Measurements from ENCODE around the gene MAP3K5. TPM values are rescaled to one million over a fixed set of nuclear protein-coding genes. Genes with fewer than 3 reads are reported as not detected.

Gene MAP3K5
- total and polyA plus RNA-seq, 7 donors: 7.4 to 17.8 (median 9.4) TPM

- 84 to 93% methylated on average over 1 of the region's 1 CpG for WGBS, 2 donors
- TF ChIP-seq POLR2A (IDR thresholded peaks at IDR 0.05): no peak
- TF ChIP-seq CTCF (IDR thresholded peaks at IDR 0.05): no peak
- TF ChIP-seq POLR2AphosphoS5 (IDR thresholded peaks at IDR 0.05): no peak
- TF ChIP-seq EP300 (IDR thresholded peaks at IDR 0.05): no peak
- no peaks in the 10 kb centered on the region for H3K9me3 ChIP-seq
- peaks cover 0 to 11% (median 0%) of the 10 kb centered on the region in 4 donors for H3K36me3 ChIP-seq
- no peaks in the 10 kb centered on the region for H3K4me1 ChIP-seq
- H3K27ac ChIP-seq: no peak overlapping the region
- intact Hi-C loops (cut with DNase I): no loop called here
- no peak overlapping the region for H3K4me3 ChIP-seq
- no peaks in the 10 kb centered on the region for H3K27me3 ChIP-seq
- DNase-seq: no peak
Measured at GRCh38 chr6:136633355-136633754, 158.9 kb downstream of the MAP3K5 start.

- H3K27me3 ChIP-seq: no peaks in the 10 kb centered on the region
- WGBS, 2 donors: 91 to 94% methylated on average over 5 of the region's 5 CpGs
- H3K4me3 ChIP-seq: no peak overlapping the region
- no peak overlapping the region for H3K27ac ChIP-seq
- TF ChIP-seq EP300 (IDR thresholded peaks at IDR 0.05) (no peak), CTCF (IDR thresholded peaks at IDR 0.05) (no peak), POLR2A (IDR thresholded peaks at IDR 0.05) (no peak), POLR2AphosphoS5 (IDR thresholded peaks at IDR 0.05) (no peak)
- intact Hi-C loops (cut with DNase I): no loop called here
- peaks cover 0 to 3% (median 0%) of the 10 kb centered on the region in 4 donors for H3K4me1 ChIP-seq
- no peak for DNase-seq
- no peaks in the 10 kb centered on the region for H3K9me3 ChIP-seq
- H3K36me3 ChIP-seq: no peaks in the 10 kb centered on the region
Measured at GRCh38 chr6:136628996-136629395, 163.3 kb downstream of the MAP3K5 start.

DNA sequence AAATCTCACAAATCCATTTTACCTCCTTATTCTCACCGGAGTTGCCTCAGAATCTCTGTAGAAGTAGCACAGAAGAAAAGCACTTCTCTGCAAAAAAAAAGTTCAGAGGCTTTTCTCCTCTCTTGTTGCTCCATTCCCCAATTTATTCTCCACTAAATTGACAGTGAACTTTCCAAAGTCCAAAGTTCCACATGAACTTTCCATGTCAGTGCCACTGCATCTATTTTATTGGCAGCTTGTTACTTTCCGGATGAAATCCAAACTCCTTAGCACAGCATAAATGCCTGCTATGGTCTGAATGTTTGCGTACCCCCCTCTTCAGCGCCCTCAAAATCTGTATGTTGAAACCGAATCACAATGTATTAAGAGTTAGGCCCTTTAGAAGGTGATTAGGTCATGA lies 165.1 kb downstream of the MAP3K5 start:
- DNase-seq: no peak
- WGBS, 2 donors: 37 to 78% methylated on average over 5 of the region's 5 CpGs
- no peak for TF ChIP-seq POLR2A (IDR thresholded peaks at IDR 0.05)
- no peak for TF ChIP-seq EP300 (IDR thresholded peaks at IDR 0.05)
- no peak for TF ChIP-seq CTCF (IDR thresholded peaks at IDR 0.05)
- no peak for TF ChIP-seq POLR2AphosphoS5 (IDR thresholded peaks at IDR 0.05)
- Histone ChIP-seq H3K27ac (no peak overlapping the region), H3K4me3 (no peak overlapping the region), H3K27me3 (no peaks in the 10 kb centered on the region), H3K36me3 (no peaks in the 10 kb centered on the region), H3K4me1 (peaks cover 0 to 3% (median 0%) of the 10 kb centered on the region in 4 donors), H3K9me3 (no peaks in the 10 kb centered on the region)
- intact Hi-C loops (cut with DNase I): no loop called here

- DNase-seq: no peak
- no peak for TF ChIP-seq CTCF (IDR thresholded peaks at IDR 0.05)
- TF ChIP-seq POLR2AphosphoS5 (IDR thresholded peaks at IDR 0.05): no peak
- TF ChIP-seq POLR2A (IDR thresholded peaks at IDR 0.05): no peak
- no peak for TF ChIP-seq EP300 (IDR thresholded peaks at IDR 0.05)
- Histone ChIP-seq H3K27me3 (no peaks in the 10 kb centered on the region), H3K9me3 (no peaks in the 10 kb centered on the region), H3K27ac (no peak overlapping the region), H3K36me3 (no peaks in the 10 kb centered on the region), H3K4me3 (no peak overlapping the region), H3K4me1 (peaks cover 0 to 3% (median 0%) of the 10 kb centered on the region in 4 donors)
- intact Hi-C loops (cut with DNase I): no loop called here
- 91 to 97% methylated on average over 1 of the region's 1 CpG for WGBS, 2 donors
Measured at GRCh38 chr6:136625293-136625692, 167.0 kb downstream of the MAP3K5 start.

GRCh38 chr6:136624347-136624746 lies 167.9 kb downstream of the MAP3K5 start:
- no peaks in the 10 kb centered on the region for H3K27me3 ChIP-seq
- H3K36me3 ChIP-seq: peaks cover 0 to 4% (median 0%) of the 10 kb centered on the region in 4 donors
- DNase-seq: no peak
- H3K9me3 ChIP-seq: no peaks in the 10 kb centered on the region
- TF ChIP-seq EP300 (IDR thresholded peaks at IDR 0.05) (no peak), POLR2AphosphoS5 (IDR thresholded peaks at IDR 0.05) (no peak), POLR2A (IDR thresholded peaks at IDR 0.05) (no peak), CTCF (IDR thresholded peaks at IDR 0.05) (no peak)
- H3K4me1 ChIP-seq: peaks cover 0 to 3% (median 0%) of the 10 kb centered on the region in 4 donors
- intact Hi-C loops (cut with DNase I): no loop called here
- H3K4me3 ChIP-seq: no peak overlapping the region
- H3K27ac ChIP-seq: no peak overlapping the region

Measured in sigmoid colon (tissue), 7 donors.